Neuronal stem cell (in vitro differentiated cells): ENCODE results near the gene PAK6.

Experiments used
- DNase-seq: peaks from one replicate; pipeline ENCODE4 v3.0.0-alpha.2; 2013; ENCODE audit warnings: low spot score
- H2AFZ ChIP-seq: one replicate; pipeline ENCODE4 v1.6.1; 2013; ENCODE audit warnings: mild to moderate bottlenecking, low read length, inconsistent platforms
- H2AK5ac ChIP-seq: 2 replicates; pipeline ENCODE4 v1.6.1; 2013; ENCODE audit warnings: low read depth, mild to moderate bottlenecking, inconsistent platforms, low read length, moderate library complexity, mixed read lengths
- H2BK120ac ChIP-seq: 2 replicates; pipeline ENCODE4 v1.6.1; 2013; ENCODE audit warnings: low read depth, mild to moderate bottlenecking, inconsistent platforms, low read length, moderate library complexity, mixed read lengths
- H2BK12ac ChIP-seq: one replicate; pipeline ENCODE4 v1.6.1; 2013; ENCODE audit warnings: low read length, inconsistent platforms
- H2BK15ac ChIP-seq: 2 replicates; pipeline ENCODE4 v1.6.1; 2013; ENCODE audit warnings: mild to moderate bottlenecking, low read length, inconsistent platforms, mixed read lengths
- H2BK5ac ChIP-seq: one replicate; pipeline ENCODE4 v1.6.1; 2013; ENCODE audit warnings: inconsistent platforms, mild to moderate bottlenecking, low read length, moderate library complexity
- H3K14ac ChIP-seq: one replicate; pipeline ENCODE4 v1.6.1; 2013; ENCODE audit warnings: low read length, inconsistent platforms
- H3K18ac ChIP-seq: 2 replicates; pipeline ENCODE4 v1.6.1; 2013; ENCODE audit warnings: low read length, inconsistent platforms
- H3K23ac ChIP-seq: 2 replicates; pipeline ENCODE4 v1.6.1; 2013; ENCODE audit warnings: low read depth, mild to moderate bottlenecking, mixed read lengths, low read length, inconsistent platforms; ENCODE audit not compliant: poor library complexity
- H3K27ac ChIP-seq: replicated peaks from 3 replicates; pipeline ENCODE4 v1.5.1; 2013; ENCODE audit warnings: low read length, inconsistent platforms
- H3K27me3 ChIP-seq, 3 experiments: 2 replicates each; pipeline ENCODE4 v1.6.1; 2013; ENCODE audit warnings: low read length in 3 of 3, mild to moderate bottlenecking in 2 of 3, inconsistent platforms in 1 of 3, low read depth in 1 of 3, mixed read lengths in 1 of 3, moderate library complexity in 1 of 3; ENCODE audit not compliant: control insufficient read depth in 3 of 3, insufficient read depth in 3 of 3
- H3K36me3 ChIP-seq, 2 donors: replicated peaks in 1 of 2; 2 replicates each; pipeline ENCODE4 v1.6.1; 2013; ENCODE audit warnings: low read length in 2 of 2; ENCODE audit not compliant: control insufficient read depth in 2 of 2, insufficient read depth in 2 of 2
- H3K4ac ChIP-seq: 2 replicates; pipeline ENCODE4 v1.6.1; 2013; ENCODE audit warnings: inconsistent platforms, mild to moderate bottlenecking, low read length, moderate library complexity
- H3K4me1 ChIP-seq, 2 donors: 1 replicate in 1 of 2; 2 replicates in 1 of 2; pipeline ENCODE4 v1.6.1; 2013; ENCODE audit warnings: low read length in 2 of 2, low read depth in 1 of 2; ENCODE audit not compliant: control insufficient read depth in 2 of 2, insufficient read depth in 1 of 2
- H3K4me2 ChIP-seq: one replicate; pipeline ENCODE4 v1.6.1; 2013; ENCODE audit warnings: mild to moderate bottlenecking, low read length, inconsistent platforms; ENCODE audit not compliant: insufficient read depth, poor library complexity, severe bottlenecking
- H3K4me3 ChIP-seq, 2 donors: 2 replicates each; pipeline ENCODE4 v1.5.1; 2013; ENCODE audit warnings: low read length in 2 of 2, mild to moderate bottlenecking in 2 of 2, inconsistent platforms in 1 of 2, moderate library complexity in 1 of 2
- H3K79me1 ChIP-seq: one replicate; pipeline ENCODE4 v1.6.1; 2013; ENCODE audit warnings: low read depth, mild to moderate bottlenecking, inconsistent platforms, low read length, moderate library complexity
- H3K9ac ChIP-seq: one replicate; pipeline ENCODE4 v1.6.1; 2013; ENCODE audit warnings: mild to moderate bottlenecking, low read depth, low read length, inconsistent platforms; ENCODE audit not compliant: poor library complexity
- H3K9me3 ChIP-seq, 2 donors: replicated peaks in 1 of 2; 2 replicates each; pipeline versions ENCODE3 to v1.6.1; 2013; ENCODE audit warnings: low read length in 2 of 2, mild to moderate bottlenecking in 2 of 2, inconsistent platforms in 1 of 2, low read depth in 1 of 2, mixed read lengths in 1 of 2, moderate library complexity in 1 of 2; ENCODE audit not compliant: control insufficient read depth in 2 of 2, insufficient read depth in 1 of 2
- H4K8ac ChIP-seq: one replicate; pipeline ENCODE4 v1.6.1; 2013; ENCODE audit warnings: low read depth, mild to moderate bottlenecking, inconsistent platforms, low read length, moderate library complexity
- H4K91ac ChIP-seq: one replicate; pipeline ENCODE4 v1.6.1; 2013; ENCODE audit warnings: low read length, low read depth, mild to moderate bottlenecking, inconsistent platforms; ENCODE audit not compliant: poor library complexity
- WGBS, 2 donors: extraction: QIAGEN DNeasy Blood & Tissue Kit; methylation state at CpG; one replicate each; pipeline ENCODE4 v1.1.7; 2013; ENCODE audit warnings: missing lambda C conversion rate in 2 of 2, mixed read lengths in 1 of 2; ENCODE audit not compliant: insufficient read length in 2 of 2, insufficient replicate concordance in 1 of 2; ENCODE audit errors: extremely low coverage in 2 of 2; 5-methylcytosine and 5-hydroxymethylcytosine counted together

PAK6 gene

GRCh38 chr15:40272485-40273056 is 33.7 kb downstream of the PAK6 start:
- H4K91ac ChIP-seq, result no peak overlapping the region
- H2BK120ac ChIP-seq, result peak overlapping the region; percentile 54
- H3K23ac ChIP-seq, result peak overlapping the region; percentile 75
- peak overlapping the region; percentile 56 for H3K4ac ChIP-seq
- peak overlapping the region; percentile 80 for H3K18ac ChIP-seq
- H2BK15ac ChIP-seq, result peak overlapping the region; percentile 60
- H2BK5ac ChIP-seq, result peak overlapping the region; percentile 59
- WGBS, 2 donors, result no CpG with 5 or more reads among the region's 20 CpGs
- H3K36me3 ChIP-seq, result no peaks in the 10 kb centered on the region
- H3K27ac ChIP-seq, result no peak overlapping the region
- peaks cover 0 to 3% of the 10 kb centered on the region in 2 donors for H3K9me3 ChIP-seq
- DNase-seq, result no peak
- H3K79me1 ChIP-seq, result peaks cover 1% of the 10 kb centered on the region
- peak overlapping the region; percentile 89 for H2AK5ac ChIP-seq
- no peak overlapping the region for H2AFZ ChIP-seq
- H3K4me3 ChIP-seq, result peak overlapping the region in 1 of 2 donors; percentile 9
- peaks cover 3 to 11% of the 10 kb centered on the region in 2 donors for H3K4me1 ChIP-seq
- no peak overlapping the region for H4K8ac ChIP-seq
- H3K14ac ChIP-seq, result peak overlapping the region; percentile 77
- no peak overlapping the region for H3K4me2 ChIP-seq
- H3K9ac ChIP-seq, result peak overlapping the region; percentile 83
- H2BK12ac ChIP-seq, result peak overlapping the region; percentile 67
- H3K27me3 ChIP-seq, result no peaks in the 10 kb centered on the region

GRCh38 chr15:40273428-40273827 is 34.6 kb downstream of the PAK6 start:
- H3K9ac ChIP-seq, result peak overlapping the region; percentile 53

GRCh38 chr15:40274350-40275274 is 35.7 kb downstream of the PAK6 start:
- DNase-seq, result peak; percentile 81
- Histone ChIP-seq H2AK5ac (peak overlapping the region; percentile 67), H2BK120ac (no peak overlapping the region), H2AFZ (peak overlapping the region; percentile 9), H2BK5ac (no peak overlapping the region), H3K27ac (no peak overlapping the region), H4K91ac (no peak overlapping the region), H3K9me3 (peaks cover 0 to 3% of the 10 kb centered on the region in 2 donors), H3K18ac (no peak overlapping the region), H3K9ac (no peak overlapping the region), H2BK15ac (no peak overlapping the region), H3K4me1 (peaks cover 2 to 26% of the 10 kb centered on the region in 2 donors), H3K4me3 (no peak overlapping the region), H3K4me2 (no peak overlapping the region), H3K4ac (no peak overlapping the region), H3K27me3 (peaks cover 0 to 13% (median 0%) of the 10 kb centered on the region in 3 experiments), H3K36me3 (no peaks in the 10 kb centered on the region), H2BK12ac (no peak overlapping the region), H3K79me1 (peaks cover 1% of the 10 kb centered on the region), H3K23ac (peak overlapping the region; percentile 12), H3K14ac (no peak overlapping the region), H4K8ac (no peak overlapping the region)
- WGBS, 2 donors, result no CpG with 5 or more reads among the region's 26 CpGs

More at GRCh38 chr15:40273428-40273827, 34.6 kb downstream of the PAK6 start:
- Histone ChIP-seq H3K4me2 (no peak overlapping the region), H3K9me3 (peaks cover 0 to 3% of the 10 kb centered on the region in 2 donors), H3K27me3 (peaks cover 0 to 4% (median 0%) of the 10 kb centered on the region in 3 experiments), H2AFZ (no peak overlapping the region), H3K23ac (peak overlapping the region; percentile 11), H2BK15ac (peak overlapping the region; percentile 65), H3K27ac (no peak overlapping the region), H3K4me1 (peaks cover 0 to 19% of the 10 kb centered on the region in 2 donors), H3K4ac (no peak overlapping the region), H4K91ac (no peak overlapping the region), H2AK5ac (peak overlapping the region; percentile 67), H4K8ac (no peak overlapping the region), H2BK5ac (no peak overlapping the region), H2BK12ac (no peak overlapping the region), H3K79me1 (peaks cover 1% of the 10 kb centered on the region), H3K18ac (peak overlapping the region; percentile 20), H3K36me3 (no peaks in the 10 kb centered on the region), H2BK120ac (peak overlapping the region; percentile 54), H3K4me3 (no peak overlapping the region), H3K14ac (no peak overlapping the region)
- WGBS, 2 donors, result no CpG with 5 or more reads among the region's 9 CpGs
- DNase-seq, result no peak

GRCh38 chr15:40275523-40275922 is 36.7 kb downstream of the PAK6 start:
- Histone ChIP-seq H3K9me3 (peaks cover 0 to 2% of the 10 kb centered on the region in 2 donors), H2AK5ac (peak overlapping the region; percentile 44), H2BK15ac (no peak overlapping the region), H2BK12ac (no peak overlapping the region), H3K36me3 (no peaks in the 10 kb centered on the region), H4K91ac (no peak overlapping the region), H3K27me3 (peaks cover 0 to 22% (median 7%) of the 10 kb centered on the region in 3 experiments), H3K4me3 (no peak overlapping the region), H3K4me2 (no peak overlapping the region), H3K27ac (no peak overlapping the region), H2BK5ac (no peak overlapping the region), H2AFZ (no peak overlapping the region), H3K4me1 (peaks cover 4 to 27% of the 10 kb centered on the region in 2 donors), H3K14ac (no peak overlapping the region), H3K79me1 (peaks cover 1% of the 10 kb centered on the region), H3K4ac (no peak overlapping the region), H3K23ac (no peak overlapping the region), H3K18ac (no peak overlapping the region), H4K8ac (no peak overlapping the region), H3K9ac (no peak overlapping the region), H2BK120ac (no peak overlapping the region)
- WGBS, 2 donors, result no CpG with 5 or more reads among the region's 5 CpGs
- no peak for DNase-seq
